GM12801 (cell line): Measurements from ENCODE around the gene ADAM12.

Experiments
- TF ChIP-seq, protein P1 (sequence below): IDR thresholded peaks from one replicate; pipeline ENCODE4 v1.5.1; 2011; ENCODE audit warnings: control low read depth; ENCODE audit not compliant: insufficient read length; ENCODE audit errors: extremely low read depth

The ADAM12 gene

DNA sequence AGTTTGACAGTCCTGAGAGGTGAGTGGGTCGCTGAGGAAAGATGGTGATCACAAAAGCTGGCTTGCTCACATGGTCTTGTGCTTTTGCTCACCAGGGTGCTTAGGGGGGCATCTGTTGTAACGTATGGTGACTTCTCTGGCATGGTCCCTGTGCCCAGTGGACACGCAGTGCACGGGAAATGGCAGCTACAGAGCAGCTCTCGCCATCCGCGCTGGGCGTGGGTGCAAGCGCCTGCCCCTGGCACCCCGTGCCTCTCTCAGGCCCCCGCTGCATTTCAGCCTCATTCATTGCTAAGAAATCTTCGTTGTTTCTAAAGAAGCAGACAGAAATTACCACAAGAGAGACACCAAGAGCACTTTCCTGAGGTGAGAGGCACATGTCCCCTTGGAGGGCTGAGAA lies 390.7 kb downstream of the ADAM12 start:
- TF ChIP-seq, protein P1, sequence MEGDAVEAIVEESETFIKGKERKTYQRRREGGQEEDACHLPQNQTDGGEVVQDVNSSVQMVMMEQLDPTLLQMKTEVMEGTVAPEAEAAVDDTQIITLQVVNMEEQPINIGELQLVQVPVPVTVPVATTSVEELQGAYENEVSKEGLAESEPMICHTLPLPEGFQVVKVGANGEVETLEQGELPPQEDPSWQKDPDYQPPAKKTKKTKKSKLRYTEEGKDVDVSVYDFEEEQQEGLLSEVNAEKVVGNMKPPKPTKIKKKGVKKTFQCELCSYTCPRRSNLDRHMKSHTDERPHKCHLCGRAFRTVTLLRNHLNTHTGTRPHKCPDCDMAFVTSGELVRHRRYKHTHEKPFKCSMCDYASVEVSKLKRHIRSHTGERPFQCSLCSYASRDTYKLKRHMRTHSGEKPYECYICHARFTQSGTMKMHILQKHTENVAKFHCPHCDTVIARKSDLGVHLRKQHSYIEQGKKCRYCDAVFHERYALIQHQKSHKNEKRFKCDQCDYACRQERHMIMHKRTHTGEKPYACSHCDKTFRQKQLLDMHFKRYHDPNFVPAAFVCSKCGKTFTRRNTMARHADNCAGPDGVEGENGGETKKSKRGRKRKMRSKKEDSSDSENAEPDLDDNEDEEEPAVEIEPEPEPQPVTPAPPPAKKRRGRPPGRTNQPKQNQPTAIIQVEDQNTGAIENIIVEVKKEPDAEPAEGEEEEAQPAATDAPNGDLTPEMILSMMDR: no peak

DNA sequence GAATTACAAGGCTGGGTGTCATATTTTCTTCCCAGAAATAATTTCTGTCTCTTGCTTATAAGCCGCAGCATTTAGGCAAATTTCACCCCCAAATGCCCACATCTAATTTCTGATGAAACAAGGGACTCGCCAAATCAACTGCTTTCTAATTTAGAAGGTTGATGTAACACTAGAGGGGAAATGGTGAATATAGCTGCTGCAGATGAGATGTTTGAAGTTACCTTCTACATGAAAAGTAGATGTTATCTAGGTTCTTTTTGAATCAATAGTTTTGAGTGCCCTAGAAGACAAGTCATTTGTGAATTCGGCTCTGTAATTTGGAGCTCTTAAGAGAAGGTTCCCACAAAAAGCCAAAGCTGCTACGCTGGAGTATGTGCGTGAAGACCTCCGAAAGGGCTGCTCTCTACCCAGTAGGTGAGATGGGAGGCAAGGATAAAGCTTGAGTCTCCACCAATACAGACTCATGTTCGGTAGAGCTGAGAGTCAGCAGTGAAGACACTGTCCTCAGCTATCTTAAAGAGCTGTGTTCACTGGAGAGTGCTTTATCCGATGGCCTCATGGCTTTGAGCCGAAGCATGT lies 392.5 kb downstream of the ADAM12 start:
- TF ChIP-seq, protein P1: no peak

GRCh38 chr10:125994601-125995000 lies 393.7 kb downstream of the ADAM12 start:
- TF ChIP-seq, protein P1: no peak

- TF ChIP-seq, protein P1: no peak
Measured at GRCh38 chr10:125992254-125992653, 396.0 kb downstream of the ADAM12 start.

DNA sequence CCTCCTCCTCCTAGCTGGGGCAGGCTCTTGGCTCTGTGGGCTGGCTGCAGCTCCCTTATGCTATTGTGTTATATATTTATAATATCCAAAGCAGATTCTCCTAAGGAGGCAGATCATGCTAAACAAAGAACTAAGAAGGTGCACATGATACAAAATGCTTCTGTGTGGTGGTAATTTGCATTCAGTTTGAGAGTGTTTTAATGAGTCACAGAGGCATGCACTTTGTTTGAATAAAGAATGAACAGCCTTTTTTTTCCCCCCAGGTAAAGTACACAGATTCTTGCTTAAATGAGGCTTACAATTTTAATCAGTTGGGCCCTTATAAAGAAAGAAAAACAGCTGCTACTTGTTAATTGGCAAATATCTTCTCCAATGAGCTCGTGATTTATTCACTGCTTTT lies 396.9 kb downstream of the ADAM12 start:
- TF ChIP-seq, protein P1: no peak

GRCh38 chr10:125990974-125991373 lies 397.3 kb downstream of the ADAM12 start:
- TF ChIP-seq, protein P1: no peak

- TF ChIP-seq, protein P1: no peak
Measured at GRCh38 chr10:125989791-125990190, 398.5 kb downstream of the ADAM12 start.
